HG02870 (cell line): ENCODE data around the gene KRTAP4-5.
"Not testable (repeated sequence)": the region's sequence is repeated elsewhere in the genome, so short reads cannot be mapped to it uniquely, and the experiment has no call there.

Experiments used
- ATAC-seq: cut with Tn5 transposase; IDR thresholded peaks from one replicate; pipeline ENCODE4 v1.9.1; 2021; ENCODE audit warnings: mild to moderate bottlenecking, moderate library complexity; ENCODE audit not compliant: unreplicated experiment

Gene KRTAP4-5

DNA sequence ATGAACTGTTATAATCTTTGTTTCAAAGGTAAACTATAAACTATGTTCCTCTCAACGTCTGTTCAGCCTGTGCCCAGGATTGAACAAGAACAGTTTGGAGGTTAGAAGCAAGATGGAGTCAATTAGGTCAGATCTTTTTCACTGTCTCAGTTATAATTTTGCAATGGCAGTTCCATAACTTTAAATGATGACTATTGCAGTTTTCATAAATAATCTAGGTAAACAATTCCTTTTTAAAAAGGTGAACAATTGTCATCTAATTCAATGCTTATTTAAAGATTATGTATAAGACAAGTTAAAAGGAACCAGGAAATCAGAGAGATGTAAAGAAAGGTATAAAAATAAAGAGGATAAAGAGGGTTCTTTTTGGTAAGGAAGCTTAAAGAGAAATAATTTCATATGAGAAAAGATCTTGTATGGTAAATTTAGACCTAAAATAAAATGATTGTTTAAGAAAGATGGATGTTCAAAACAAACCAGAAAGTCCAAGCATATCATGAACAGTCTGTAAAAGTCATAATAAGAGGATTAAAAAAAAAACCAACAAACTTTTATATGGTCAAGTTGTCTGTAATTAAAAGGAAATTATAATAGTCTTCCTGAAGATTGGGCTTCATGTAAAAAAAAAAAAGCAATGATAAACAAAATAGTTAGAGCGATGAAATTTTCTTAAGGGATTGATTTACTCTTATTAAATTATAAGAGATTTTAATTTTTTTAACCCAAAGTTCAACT is 38.3 kb downstream of the KRTAP4-5 start:
- no peak for ATAC-seq

DNA sequence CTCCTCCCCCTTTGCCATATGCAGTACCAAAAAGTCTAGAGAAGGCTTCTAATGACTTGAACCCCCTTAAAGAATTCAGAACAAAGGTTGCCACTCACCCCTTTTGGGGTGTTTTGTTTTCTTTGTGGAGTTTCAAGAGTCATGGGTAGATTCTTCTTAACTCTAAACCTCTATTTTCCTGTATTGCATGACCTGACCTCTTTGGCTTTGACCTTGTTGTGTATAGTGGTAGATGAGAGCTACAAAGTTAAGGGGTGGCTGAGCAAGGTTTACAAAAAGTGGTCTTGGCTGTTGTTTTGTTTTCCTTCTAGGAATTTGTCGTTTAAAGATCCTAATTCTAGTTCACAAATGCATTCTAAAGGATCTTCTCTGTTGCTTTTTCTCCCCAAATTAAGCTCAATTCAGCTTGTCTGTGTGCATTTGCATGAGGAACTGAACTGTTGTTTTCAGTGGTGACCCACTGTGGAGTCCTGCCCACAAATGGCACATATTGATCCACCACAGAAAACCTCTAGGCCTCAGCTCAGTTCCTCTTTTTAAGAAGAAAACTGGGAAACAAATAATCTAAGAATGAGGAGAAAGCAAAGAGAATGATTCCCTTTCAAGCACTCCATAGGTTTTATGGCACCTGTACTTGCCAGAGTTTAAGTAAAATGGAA is 40.8 kb downstream of the KRTAP4-5 start:
- not testable (repeated sequence) for ATAC-seq

DNA sequence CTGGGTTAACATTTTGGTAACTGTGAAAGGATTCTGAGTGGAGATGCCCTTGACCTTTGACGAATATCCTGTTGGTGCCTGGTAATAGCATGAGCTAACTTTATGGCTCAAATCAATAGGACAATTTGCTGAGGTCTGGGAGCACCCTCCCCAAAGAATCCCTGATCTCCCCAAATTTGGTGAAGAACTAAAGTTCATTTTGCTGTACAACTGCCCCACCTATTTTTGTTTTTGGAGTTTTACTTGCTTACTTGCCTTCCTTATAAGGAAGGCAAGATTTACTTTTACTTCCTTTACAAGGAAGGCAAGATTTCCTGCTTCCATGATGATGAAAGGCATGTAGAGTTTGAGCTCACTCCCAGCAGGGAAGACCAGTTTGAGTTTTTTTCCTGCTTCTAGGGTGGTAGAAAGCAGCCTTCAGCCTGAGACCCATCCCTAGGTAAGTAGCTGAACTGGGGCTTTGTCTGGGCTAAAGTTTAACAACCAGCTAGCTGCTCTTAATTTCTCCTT is 41.6 kb downstream of the KRTAP4-5 start:
- ATAC-seq: no peak

DNA sequence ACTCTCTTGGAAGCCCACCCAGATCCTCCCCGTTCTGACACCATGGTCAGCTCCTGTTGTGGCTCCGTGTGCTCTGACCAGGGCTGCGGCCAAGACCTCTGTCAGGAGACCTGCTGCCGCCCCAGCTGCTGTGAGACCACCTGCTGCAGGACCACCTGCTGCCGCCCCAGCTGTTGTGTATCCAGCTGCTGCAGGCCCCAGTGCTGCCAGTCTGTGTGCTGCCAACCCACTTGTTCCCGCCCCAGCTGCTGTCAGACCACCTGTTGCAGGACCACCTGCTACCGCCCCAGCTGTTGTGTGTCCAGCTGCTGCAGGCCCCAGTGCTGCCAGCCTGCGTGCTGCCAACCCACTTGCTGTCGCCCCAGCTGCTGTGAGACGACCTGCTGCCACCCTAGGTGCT is 44.3 kb downstream of the KRTAP4-5 start, which contains the start of gene KRTAP4-9:
Gene KRTAP4-9, plus strand, starts transcription at position 43 of the 400 bp plus-strand sequence. Its CDS starts 0 bp downstream, at position 43.
- ATAC-seq: not testable (repeated sequence)

DNA sequence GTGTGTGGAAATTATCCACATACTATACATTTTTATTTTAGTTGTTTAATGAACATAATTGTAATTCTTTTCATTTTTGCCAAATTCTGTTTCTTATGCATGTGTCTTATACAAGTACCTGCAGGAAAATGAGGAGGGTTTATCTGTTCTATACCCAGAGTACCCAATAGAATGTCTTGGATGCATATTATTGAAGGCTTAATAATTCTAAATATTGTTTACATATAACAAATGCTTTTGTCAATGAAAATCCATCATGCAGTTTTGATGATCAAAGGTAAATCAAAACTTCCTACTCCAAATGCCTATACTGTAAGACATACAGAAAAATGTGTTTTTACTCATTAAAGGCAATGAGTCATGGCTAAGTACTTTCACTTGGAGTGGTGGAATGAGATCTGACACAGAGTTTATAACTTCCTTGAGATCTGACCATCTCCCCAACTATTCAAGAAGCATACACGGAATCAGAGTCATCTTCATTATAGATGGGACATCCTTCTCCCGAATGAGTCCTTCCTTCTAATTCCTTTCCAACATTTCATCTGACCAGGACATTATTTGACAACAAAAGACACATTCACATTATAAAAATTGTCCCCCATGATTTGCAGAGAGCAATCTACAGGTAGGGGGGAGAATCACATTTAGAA is 45.1 kb downstream of the KRTAP4-5 start:
- not testable (repeated sequence) for ATAC-seq

DNA sequence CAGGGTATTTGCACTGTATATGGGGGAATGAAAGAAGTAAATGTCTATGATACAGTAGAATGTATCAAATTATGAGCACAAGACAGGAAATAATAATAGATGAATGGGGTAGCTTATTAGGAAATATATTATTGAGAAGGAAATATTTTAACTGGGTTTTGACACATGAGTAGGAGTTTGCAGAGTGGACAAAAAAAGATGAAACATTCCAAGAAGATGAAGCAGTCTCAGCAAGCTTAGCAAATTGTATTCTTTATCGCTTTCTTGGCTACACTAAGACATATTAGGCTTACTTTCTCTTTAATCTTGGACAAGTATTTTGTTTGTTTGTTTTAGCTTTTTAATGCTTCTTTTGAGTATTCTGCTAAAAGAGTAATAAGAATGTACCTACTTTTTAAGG is 45.7 kb downstream of the KRTAP4-5 start:
- ATAC-seq: no peak

DNA sequence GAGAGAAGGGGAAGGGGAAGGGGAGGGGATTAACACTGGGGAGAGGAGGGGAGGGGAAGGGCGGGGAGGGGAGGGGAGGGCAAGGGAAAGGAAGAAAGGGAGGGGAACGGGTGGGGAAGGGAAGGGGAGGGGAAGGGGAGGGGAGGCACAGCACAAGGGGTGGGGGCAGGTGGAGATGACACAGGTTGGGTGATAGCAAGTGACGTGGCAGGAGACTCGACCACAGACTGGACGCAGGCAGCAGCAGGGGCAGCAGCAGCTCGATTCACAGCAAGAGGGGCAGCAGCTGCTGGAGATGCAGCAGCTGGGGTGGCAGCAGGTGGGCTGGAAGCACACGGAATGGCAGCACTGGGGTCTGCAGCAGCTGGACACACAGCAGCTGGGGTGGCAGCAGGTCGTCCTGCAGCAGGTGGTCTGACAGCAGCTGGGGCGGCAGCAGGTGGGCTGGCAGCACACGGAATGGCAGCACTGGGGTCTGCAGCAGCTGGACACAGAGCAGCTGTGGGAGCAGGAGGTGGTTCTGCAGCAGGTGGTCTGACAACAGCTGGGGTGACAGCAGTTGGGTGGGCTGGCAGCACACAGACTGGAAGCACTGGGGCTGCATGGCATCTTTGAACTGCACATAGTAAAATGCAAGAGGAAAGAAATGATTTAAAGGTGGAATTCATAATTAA is 47.9 kb downstream of the KRTAP4-5 start, which contains the start of gene KRTAP4-16:
Gene KRTAP4-16, minus strand, starts transcription at position 624 of the 674 bp plus-strand sequence. Its CDS starts 0 bp downstream, at position 624.
- ATAC-seq: no peak

DNA sequence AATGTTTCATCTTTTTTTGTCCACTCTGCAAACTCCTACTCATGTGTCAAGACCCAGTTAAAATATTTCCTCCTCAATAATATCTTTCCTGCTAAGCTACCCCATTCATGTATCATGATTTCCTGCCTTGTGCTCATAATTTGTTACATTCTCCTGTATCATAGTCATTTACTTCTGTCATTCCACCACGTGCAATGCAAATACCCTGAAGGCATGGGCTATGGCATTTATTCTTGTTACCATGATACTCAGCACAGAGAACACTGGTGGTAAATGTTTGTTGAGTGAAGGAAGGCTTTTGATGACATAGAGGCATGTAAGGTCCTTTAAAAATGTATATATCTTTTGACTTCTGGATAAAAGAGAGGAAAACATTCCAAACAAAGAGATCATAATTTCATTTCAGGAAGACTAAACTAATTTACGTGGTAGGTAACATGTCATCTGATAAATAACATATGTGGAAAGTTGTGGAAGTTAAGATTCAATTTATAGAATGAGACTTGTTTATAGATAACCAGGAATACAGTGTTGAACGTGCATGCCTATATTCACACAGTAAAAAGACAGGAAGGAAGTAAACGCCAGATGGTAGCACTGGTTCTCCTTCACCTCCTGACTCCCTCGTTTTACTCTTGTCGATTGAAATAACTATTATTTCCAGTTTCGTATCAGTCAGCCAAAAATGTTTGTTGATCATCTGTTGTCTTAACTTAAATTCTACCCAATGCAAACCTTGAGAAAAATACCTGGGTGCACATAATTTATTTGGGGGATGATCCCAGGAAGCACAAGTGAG is 49.7 kb downstream of the KRTAP4-5 start:
- ATAC-seq: not testable (repeated sequence)
